Prostate gland (tissue), 2 donors: ENCODE results near the gene CCL4. TPM values are rescaled to one million over a fixed set of nuclear protein-coding genes. Genes with fewer than 3 reads are reported as not detected.

ENCODE experiments used
- DNase-seq: peaks from one replicate; pipeline ENCODE4 v3.0.0-alpha.2; 2019; ENCODE audit warnings: low spot score
- H3K27ac ChIP-seq, 2 donors: fragments of 200-600 bp; sonication (generic); 2 replicates each; pipeline ENCODE4 v1.5.1; 2017 to 2019
- H3K27me3 ChIP-seq: fragments of 200-600 bp; sonication (generic); replicated peaks from 2 replicates; pipeline ENCODE4 v1.5.1; 2019; ENCODE audit not compliant: insufficient read depth
- H3K36me3 ChIP-seq, 2 donors: fragments of 200-600 bp; sonication (generic); 1 replicate in 1 of 2; 2 replicates in 1 of 2; pipeline versions ENCODE4 v1.5.1 to v1.8.1; 2017 to 2019
- H3K4me1 ChIP-seq: fragments of 200-600 bp; sonication (generic); replicated peaks from 2 replicates; pipeline ENCODE4 v1.5.1; 2019
- H3K4me3 ChIP-seq, 2 donors: fragments of 200-600 bp; sonication (generic); 2 replicates each; pipeline ENCODE4 v1.5.1; 2017 to 2019
- H3K9me3 ChIP-seq: fragments of 200-600 bp; sonication (generic); 2 replicates; pipeline ENCODE4 v1.5.1; 2017
- CTCF ChIP-seq, 4 experiments: fragments of 200-600 bp in 2 of 4; fragments of 450-650 bp in 2 of 4; sonication (generic) in 2 of 4; IDR thresholded peaks; 1 replicate in 3 of 4; 2 replicates in 1 of 4; pipeline ENCODE4 v1.5.1; 2016 to 2019; ENCODE audit warnings: antibody characterized with exemption in 4 of 4, mild to moderate bottlenecking in 2 of 4, moderate library complexity in 2 of 4
- POLR2A ChIP-seq: fragments of 450-650 bp; IDR thresholded peaks from one replicate; pipeline ENCODE4 v1.6.1; 2016; ENCODE audit warnings: antibody characterized with exemption, mild to moderate bottlenecking
- POLR2AphosphoS5 ChIP-seq: sonication (generic); formaldehyde crosslinking; IDR thresholded peaks from one replicate; pipeline ENCODE4 v1.6.1; 2017; ENCODE audit warnings: antibody characterized with exemption
- WGBS: methylation state at CpG from one replicate; pipeline ENCODE4 v1.1.5; 2018; 5-methylcytosine and 5-hydroxymethylcytosine counted together
- intact Hi-C: fragments of 100-400 bp; cut with DNase I; formaldehyde crosslinking; loops from one replicate; pipeline ENCODE4 v1.14.2; 2022
- total RNA-seq, 2 donors: library from RNA; depleted of rRNA; stranded (reverse); fragments of >200 nt; gene quantifications; one replicate each; pipeline ENCODE4 v1.1.0, GENCODE V29; 2016

Gene CCL4
- total RNA-seq, 2 donors from 2014 or later: 0.57 to 1.5 TPM

- Histone ChIP-seq H3K4me3 (no peak overlapping the region), H3K4me1 (no peaks in the 10 kb centered on the region), H3K27ac (no peak overlapping the region), H3K36me3 (no peaks in the 10 kb centered on the region), H3K27me3 (no peaks in the 10 kb centered on the region), H3K9me3 (no peaks in the 10 kb centered on the region)
- no peak for DNase-seq
- WGBS: 85% methylated on average over 9 of the region's 9 CpGs
- TF ChIP-seq POLR2AphosphoS5: no peak
- TF ChIP-seq CTCF (IDR thresholded peaks at IDR 0.05): no peak
- intact Hi-C loops: no loop called here
Observed at GRCh38 chr17:36124879-36125824, 21.5 kb downstream of the CCL4 start.

GRCh38 chr17:36127199-36127893, 23.7 kb downstream of the CCL4 start:
- Histone ChIP-seq H3K9me3 (no peaks in the 10 kb centered on the region), H3K4me3 (no peak overlapping the region), H3K27ac (no peak overlapping the region), H3K27me3 (no peaks in the 10 kb centered on the region), H3K4me1 (no peaks in the 10 kb centered on the region), H3K36me3 (no peaks in the 10 kb centered on the region)
- no peak for DNase-seq
- no peak for TF ChIP-seq POLR2A
- no peak for TF ChIP-seq CTCF (IDR thresholded peaks at IDR 0.05)
- no peak for TF ChIP-seq POLR2AphosphoS5
- 85% methylated on average over 7 of the region's 7 CpGs for WGBS
- intact Hi-C loops: no loop called here

GRCh38 chr17:36127911-36128310, 24.3 kb downstream of the CCL4 start:
- H3K4me3 ChIP-seq: no peak overlapping the region
- H3K27ac ChIP-seq: no peak overlapping the region
- no peaks in the 10 kb centered on the region for H3K9me3 ChIP-seq
- no peaks in the 10 kb centered on the region for H3K36me3 ChIP-seq
- H3K4me1 ChIP-seq: no peaks in the 10 kb centered on the region
- no peak for DNase-seq
- no peaks in the 10 kb centered on the region for H3K27me3 ChIP-seq
- 85% methylated on average over 6 of the region's 6 CpGs for whole genome bisulfite sequencing
- TF ChIP-seq CTCF (IDR thresholded peaks at IDR 0.05): no peak
- no peak for TF ChIP-seq POLR2AphosphoS5
- TF ChIP-seq POLR2A: no peak
- intact Hi-C loops: no loop called here

GRCh38 chr17:36128411-36128978, 24.9 kb downstream of the CCL4 start:
- no peak for DNase-seq
- Histone ChIP-seq H3K9me3 (no peaks in the 10 kb centered on the region), H3K36me3 (no peaks in the 10 kb centered on the region), H3K4me1 (no peaks in the 10 kb centered on the region), H3K27me3 (no peaks in the 10 kb centered on the region), H3K4me3 (no peak overlapping the region), H3K27ac (no peak overlapping the region)
- TF ChIP-seq CTCF (IDR thresholded peaks at IDR 0.05): no peak
- TF ChIP-seq POLR2A: no peak
- TF ChIP-seq POLR2AphosphoS5: no peak
- intact Hi-C loops: no loop called here
- WGBS: 31% methylated on average over 4 of the region's 4 CpGs
